Skeletal muscle tissue (tissue), 4 donors: ENCODE results near the gene LYPD1. TPM values are rescaled to one million over a fixed set of nuclear protein-coding genes. Genes with fewer than 3 reads are reported as not detected.

Experiments
- H3K27ac ChIP-seq: one replicate; pipeline ENCODE4 v1.7.0; 2013; ENCODE audit warnings: mild to moderate bottlenecking, low read depth, low read length, inconsistent platforms
- H3K27me3 ChIP-seq, 3 donors: one replicate each; pipeline ENCODE4 v1.7.0; 2013; ENCODE audit warnings: low read length in 3 of 3; ENCODE audit not compliant: control insufficient read depth in 3 of 3, insufficient read depth in 3 of 3
- H3K36me3 ChIP-seq, 3 donors: one replicate each; pipeline ENCODE4 v1.7.0; 2013; ENCODE audit warnings: low read length in 3 of 3; ENCODE audit not compliant: control insufficient read depth in 3 of 3, insufficient read depth in 3 of 3
- H3K4me1 ChIP-seq, 3 donors: one replicate each; pipeline ENCODE4 v1.7.0; 2013; ENCODE audit warnings: low read length in 3 of 3, mild to moderate bottlenecking in 3 of 3; ENCODE audit not compliant: control insufficient read depth in 3 of 3, insufficient read depth in 3 of 3
- H3K4me3 ChIP-seq, 3 donors: one replicate each; pipeline ENCODE4 v1.7.0; 2013; ENCODE audit warnings: low read length in 3 of 3
- H3K9ac ChIP-seq, 3 donors: one replicate each; pipeline ENCODE4 v1.7.0; 2013; ENCODE audit warnings: low read length in 3 of 3, mild to moderate bottlenecking in 3 of 3, moderate library complexity in 2 of 3, low read depth in 1 of 3
- H3K9me3 ChIP-seq, 3 donors: one replicate each; pipeline ENCODE4 v1.7.0; 2013; ENCODE audit warnings: low read length in 3 of 3; ENCODE audit not compliant: control insufficient read depth in 3 of 3
- total RNA-seq: library from RNA; depleted of rRNA; stranded (reverse); fragments of >200 nt; gene quantifications from one replicate; pipeline ENCODE4 v1.2.3, GENCODE V29; 2014
- donor health status: Osteomylitis.

The LYPD1 gene
- total RNA-seq, 1 donor from 2014 or later = 4.2 TPM

DNA sequence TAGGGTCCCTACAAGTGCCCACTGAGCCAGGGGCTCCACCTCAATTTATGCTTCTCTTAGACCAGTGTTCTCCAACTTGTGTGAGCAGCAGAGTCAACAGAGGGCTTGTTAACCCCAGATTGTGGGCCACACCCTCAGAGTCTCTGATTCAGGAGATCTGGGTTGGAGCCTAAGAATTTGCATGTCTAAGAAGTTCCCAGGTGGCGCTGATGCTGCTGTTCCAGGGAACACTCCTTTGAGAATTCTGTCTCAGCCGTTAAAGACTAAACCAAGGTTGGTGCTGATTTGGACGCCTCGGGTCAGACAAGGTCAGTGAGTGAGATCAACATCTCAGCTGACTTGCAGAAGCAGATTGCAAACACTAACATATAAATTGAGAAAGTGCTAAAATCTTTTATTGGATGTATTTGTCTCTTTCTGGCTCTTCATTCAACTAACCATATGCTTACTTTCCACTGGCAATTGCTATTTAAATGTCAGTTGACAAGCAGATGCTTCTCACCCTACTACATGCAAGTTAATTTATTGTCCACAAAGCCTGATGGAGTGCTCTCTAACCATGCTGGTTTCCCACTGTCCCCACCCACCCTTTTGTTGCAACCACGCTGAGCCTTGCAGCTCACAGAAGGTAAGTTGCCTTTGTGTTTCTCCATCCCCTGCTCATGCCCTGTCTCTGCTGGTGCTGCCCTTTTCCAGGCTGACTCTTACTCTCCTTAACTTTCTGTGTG is 31.5 kb downstream of the LYPD1 start:
- no peak overlapping the region for H3K27ac ChIP-seq
- no peaks in the 10 kb centered on the region for H3K36me3 ChIP-seq
- H3K9me3 ChIP-seq = no peaks in the 10 kb centered on the region
- H3K27me3 ChIP-seq = no peaks in the 10 kb centered on the region
- no peaks in the 10 kb centered on the region for H3K4me1 ChIP-seq
- H3K9ac ChIP-seq = no peak overlapping the region
- no peak overlapping the region for H3K4me3 ChIP-seq

DNA sequence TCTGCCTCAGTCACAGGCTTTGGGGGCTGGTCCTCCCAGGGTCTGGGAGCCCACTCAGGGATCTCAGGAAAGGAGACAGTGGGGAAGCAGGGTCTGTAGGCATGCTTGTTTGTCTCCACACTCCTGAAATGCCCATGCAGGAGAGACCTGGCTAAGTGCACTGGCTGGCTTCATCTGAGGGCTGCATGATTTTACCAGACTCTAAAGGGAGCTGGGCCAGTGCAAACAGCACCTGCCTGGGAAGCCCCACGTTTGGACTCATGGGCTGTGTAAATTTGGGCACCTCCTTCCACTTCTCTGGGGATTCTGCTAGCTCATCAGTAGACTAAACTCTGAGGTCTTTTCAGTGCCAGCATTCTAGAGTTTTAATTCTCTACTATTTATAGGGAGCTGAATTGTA is 33.7 kb downstream of the LYPD1 start:
- Histone ChIP-seq H3K36me3 (no peaks in the 10 kb centered on the region), H3K4me3 (no peak overlapping the region), H3K9me3 (no peaks in the 10 kb centered on the region), H3K4me1 (no peaks in the 10 kb centered on the region), H3K27me3 (no peaks in the 10 kb centered on the region), H3K9ac (no peak overlapping the region), H3K27ac (no peak overlapping the region)

DNA sequence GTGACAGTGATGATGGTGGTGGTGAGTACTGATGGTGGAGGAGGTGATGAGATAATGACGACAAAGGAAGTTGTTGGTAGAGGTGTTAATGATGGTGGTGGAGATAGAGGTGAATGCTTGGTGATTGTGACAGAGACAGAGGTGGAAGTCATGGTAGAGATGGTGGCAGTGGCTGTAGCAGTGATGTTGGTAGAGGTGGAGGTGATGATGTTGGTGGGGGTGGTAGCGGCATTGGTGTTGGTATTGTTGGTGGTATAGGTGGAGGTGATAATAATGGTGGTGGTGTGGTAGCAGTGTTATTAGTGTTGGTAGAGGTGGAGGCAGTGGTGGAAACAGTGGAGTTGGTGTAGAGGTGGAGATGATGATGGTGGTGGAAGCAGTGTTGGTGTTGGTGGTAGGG is 36.4 kb downstream of the LYPD1 start:
- no peaks in the 10 kb centered on the region for H3K27me3 ChIP-seq
- no peaks in the 10 kb centered on the region for H3K36me3 ChIP-seq
- H3K9ac ChIP-seq = no peak overlapping the region
- no peak overlapping the region for H3K27ac ChIP-seq
- no peaks in the 10 kb centered on the region for H3K9me3 ChIP-seq
- H3K4me3 ChIP-seq = no peak overlapping the region
- no peaks in the 10 kb centered on the region for H3K4me1 ChIP-seq

DNA sequence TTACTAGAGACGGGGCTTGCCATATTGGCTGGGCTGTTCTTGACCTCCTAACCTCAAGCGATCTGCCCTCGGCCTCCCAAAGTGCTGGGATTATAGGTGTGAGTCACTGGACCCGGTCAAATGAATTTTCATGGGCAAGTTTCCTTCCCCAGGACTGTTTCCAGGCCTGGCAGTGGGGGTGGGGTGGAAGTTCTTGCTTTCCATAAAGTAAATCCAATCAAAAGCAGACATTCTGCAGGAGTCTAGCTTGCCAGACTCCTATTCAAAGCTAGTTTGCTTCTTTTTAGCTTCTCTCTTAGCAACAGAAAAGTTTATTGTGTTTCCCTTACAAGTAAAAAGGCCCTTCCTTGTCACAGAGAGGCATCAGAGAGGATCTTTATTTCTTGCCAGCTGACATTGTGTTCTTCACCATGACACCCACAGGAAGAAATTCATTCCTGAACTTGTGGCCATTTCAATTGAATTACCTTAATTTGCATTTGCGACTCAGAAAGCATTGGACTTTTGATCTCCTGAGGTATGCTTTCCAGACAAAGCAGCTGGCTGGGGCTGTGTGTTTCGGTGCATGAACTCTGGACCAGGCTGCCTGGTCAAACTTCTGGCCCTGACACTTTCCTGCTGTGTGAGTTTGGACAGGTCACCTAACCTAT is 37.9 kb downstream of the LYPD1 start:
- Histone ChIP-seq H3K9ac (no peak overlapping the region), H3K27ac (no peak overlapping the region), H3K4me1 (no peaks in the 10 kb centered on the region), H3K9me3 (no peaks in the 10 kb centered on the region), H3K27me3 (peaks cover 0 to 2% (median 0%) of the 10 kb centered on the region in 3 donors), H3K4me3 (no peak overlapping the region), H3K36me3 (no peaks in the 10 kb centered on the region)

DNA sequence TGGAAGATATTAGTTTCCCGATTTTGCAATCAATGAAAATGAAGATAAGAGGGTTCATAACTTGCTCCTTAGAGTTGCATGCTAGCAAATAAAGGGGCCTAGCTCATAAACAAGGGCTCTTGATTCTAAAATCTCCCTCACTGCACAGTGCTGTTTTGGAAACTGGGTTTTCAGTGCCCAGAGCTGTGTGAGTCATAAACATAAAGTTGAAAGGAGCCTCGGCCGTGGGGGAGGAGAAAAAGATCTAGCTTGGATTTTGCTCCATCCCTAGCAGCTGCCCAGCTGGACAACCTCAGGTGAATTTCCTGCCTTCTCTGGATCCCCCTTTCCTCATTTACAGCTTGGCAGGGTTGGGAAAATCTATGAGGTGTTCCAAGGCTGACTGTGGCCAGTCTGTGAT is 42.5 kb downstream of the LYPD1 start:
- H3K36me3 ChIP-seq = no peaks in the 10 kb centered on the region
- H3K4me1 ChIP-seq = no peaks in the 10 kb centered on the region
- no peak overlapping the region for H3K9ac ChIP-seq
- no peak overlapping the region for H3K27ac ChIP-seq
- no peak overlapping the region for H3K4me3 ChIP-seq
- no peaks in the 10 kb centered on the region for H3K9me3 ChIP-seq
- peaks cover 0 to 2% (median 0%) of the 10 kb centered on the region in 3 donors for H3K27me3 ChIP-seq

DNA sequence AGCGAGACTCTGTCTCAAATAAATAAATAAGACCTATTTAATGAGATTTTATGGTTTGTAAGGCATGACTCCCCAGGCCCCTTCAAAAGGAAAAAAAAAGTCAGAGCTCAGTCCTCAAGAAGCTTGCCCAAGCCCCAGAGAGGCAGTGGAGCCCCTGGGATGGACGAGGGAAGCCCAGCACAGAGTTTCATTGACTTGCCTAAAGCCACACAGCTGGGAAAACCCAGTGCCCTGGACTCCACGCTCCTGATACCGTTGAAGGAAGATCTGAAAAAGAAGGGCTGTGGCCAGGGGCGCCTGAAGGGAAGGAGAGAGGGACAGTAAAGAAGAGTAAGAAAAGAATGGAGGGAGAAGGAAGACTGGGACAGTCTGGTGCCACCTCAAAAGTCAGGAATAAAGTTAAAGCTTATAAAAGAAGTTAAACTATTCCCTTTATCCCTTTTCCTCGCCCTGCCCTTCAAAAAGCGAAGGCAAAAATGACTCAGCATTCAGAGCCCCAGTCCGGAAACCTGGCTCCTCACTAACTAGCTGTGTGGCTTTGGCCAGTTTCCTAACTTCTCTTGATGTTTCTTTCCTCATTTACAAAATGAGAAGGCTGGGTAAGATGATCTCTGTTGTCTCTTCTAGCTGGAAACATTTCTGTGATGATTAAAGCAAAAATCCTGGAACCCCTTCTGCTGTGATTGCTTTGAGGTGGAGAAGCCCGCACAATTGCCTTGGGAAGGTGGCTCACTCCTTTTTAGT is 46.7 kb downstream of the LYPD1 start:
- Histone ChIP-seq H3K9ac (no peak overlapping the region), H3K27ac (no peak overlapping the region), H3K27me3 (peaks cover 0 to 7% (median 4%) of the 10 kb centered on the region in 3 donors), H3K36me3 (no peaks in the 10 kb centered on the region), H3K9me3 (no peaks in the 10 kb centered on the region), H3K4me3 (no peak overlapping the region), H3K4me1 (no peaks in the 10 kb centered on the region)

DNA sequence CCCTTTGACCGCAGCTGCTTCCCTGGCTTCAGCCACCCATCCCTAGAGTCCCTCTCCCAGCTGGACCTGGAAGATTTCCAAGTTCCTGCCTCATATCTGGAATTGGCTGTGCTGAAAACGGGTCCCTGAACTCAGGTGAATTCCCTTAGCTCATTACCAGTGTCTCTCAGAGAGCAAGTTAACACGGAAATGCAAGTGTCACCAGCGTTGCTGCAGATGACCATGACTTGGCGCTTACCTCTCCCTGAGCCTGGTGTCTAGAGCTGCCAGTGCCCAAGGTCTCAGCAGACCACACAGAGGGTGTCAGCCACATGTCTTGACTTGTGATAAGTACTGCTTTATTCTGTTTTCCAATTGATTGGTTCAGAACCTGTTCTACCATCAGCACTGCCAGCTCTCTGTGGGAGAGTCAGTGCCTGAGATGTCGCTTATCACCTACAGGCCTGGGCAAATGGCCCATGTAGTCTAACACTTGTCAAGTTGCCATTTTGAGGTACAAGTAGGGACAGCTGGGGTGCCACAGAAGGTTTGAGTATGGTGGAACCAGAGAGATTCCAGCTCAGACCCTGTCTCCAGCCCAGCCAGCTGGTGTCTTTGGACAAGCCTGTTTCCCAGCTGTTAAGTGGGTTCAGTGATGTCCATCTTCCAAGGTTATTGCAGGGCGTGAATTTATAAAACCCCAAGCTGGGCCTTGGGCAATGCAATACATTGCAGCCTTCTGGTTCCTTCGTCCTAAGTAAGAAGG is 48.7 kb downstream of the LYPD1 start:
- no peaks in the 10 kb centered on the region for H3K9me3 ChIP-seq
- H3K4me3 ChIP-seq = no peak overlapping the region

DNA sequence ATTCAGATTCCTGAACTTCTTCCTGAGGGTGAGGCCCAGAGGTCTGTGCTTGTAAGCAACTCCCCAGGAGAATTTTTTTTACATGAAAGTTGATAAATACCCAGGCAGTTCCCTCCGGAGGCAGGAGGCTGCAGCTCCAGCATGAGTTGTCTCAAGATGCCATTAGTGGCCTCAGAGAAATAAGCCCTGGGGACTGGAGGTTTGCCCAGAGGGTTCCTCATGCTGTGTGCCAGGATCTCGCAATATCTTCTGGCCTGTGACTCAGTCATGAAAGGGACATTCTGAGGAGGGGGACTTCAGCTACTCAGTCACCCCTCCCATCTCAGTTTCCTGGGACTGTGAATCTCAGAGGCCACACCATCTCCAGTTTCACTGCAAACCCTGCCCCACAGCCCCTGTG is 49.9 kb downstream of the LYPD1 start:
- H3K4me1 ChIP-seq = no peaks in the 10 kb centered on the region
- peaks cover 0 to 5% (median 4%) of the 10 kb centered on the region in 3 donors for H3K27me3 ChIP-seq
- no peak overlapping the region for H3K4me3 ChIP-seq
- no peak overlapping the region for H3K27ac ChIP-seq
- H3K9ac ChIP-seq = no peak overlapping the region
- H3K36me3 ChIP-seq = no peaks in the 10 kb centered on the region
- no peaks in the 10 kb centered on the region for H3K9me3 ChIP-seq

More for the DNA sequence above, 48.7 kb downstream of the LYPD1 start:
- no peak overlapping the region for H3K9ac ChIP-seq
- H3K36me3 ChIP-seq = no peaks in the 10 kb centered on the region
- peaks cover 0 to 5% (median 4%) of the 10 kb centered on the region in 3 donors for H3K27me3 ChIP-seq
- H3K27ac ChIP-seq = no peak overlapping the region
- no peaks in the 10 kb centered on the region for H3K4me1 ChIP-seq

DNA sequence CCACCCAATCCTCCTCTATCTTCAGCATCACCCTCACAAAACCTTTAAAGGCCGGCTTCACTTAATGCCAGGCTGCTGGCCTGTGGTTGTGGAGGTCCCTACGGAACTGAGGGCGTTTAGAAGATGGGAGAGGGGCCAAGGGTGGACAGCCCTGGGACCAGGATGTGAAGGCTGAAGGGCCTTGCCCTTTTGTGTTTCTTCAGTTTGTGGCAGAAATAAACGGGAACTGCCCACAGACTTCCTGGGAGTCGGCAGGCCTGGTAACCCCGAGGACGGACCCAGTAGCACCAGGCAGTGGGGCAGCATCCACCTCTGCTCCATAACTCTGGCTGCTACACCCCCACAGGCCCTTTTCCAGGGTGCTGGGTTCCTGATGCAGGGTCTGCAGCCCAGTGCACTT is 51.3 kb downstream of the LYPD1 start:
- Histone ChIP-seq H3K27ac (no peak overlapping the region), H3K9ac (no peak overlapping the region), H3K9me3 (no peaks in the 10 kb centered on the region), H3K4me3 (no peak overlapping the region), H3K27me3 (peaks cover 0 to 5% (median 4%) of the 10 kb centered on the region in 3 donors), H3K4me1 (no peaks in the 10 kb centered on the region), H3K36me3 (no peaks in the 10 kb centered on the region)
